Measurements from ENCODE around the gene BRMS1L. TPM values are rescaled to one million over a fixed set of nuclear protein-coding genes. Genes with fewer than 3 reads are reported as not detected.

The BRMS1L gene
- total RNA-seq, 1 experiment from 2014 or later, result 11.4 TPM

DNA sequence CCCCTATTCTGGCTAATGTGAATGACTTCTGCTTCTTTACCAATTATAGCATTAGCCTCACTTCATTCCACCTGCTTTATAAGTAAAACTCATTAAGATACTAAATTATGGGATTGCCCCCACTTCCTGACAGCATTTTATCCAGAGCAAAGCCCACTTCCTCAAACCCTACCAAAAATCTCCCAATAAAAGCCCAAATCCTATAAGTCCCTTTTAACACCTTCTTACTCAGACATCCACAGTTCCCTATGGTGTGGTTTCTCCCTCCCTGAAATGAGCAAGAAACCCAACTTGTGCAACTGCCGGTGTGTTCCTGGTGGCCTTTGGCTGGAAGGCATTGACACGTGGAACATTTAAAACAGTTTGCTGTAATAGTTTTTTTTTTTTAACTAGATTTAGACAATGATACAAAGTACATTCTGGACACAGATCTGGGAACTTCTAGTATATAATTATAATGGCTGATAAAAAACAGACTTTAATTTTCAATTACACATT is 53.1 kb downstream of the BRMS1L start:
- peaks cover 14% of the 10 kb centered on the region for H3K4me1 Mint-ChIP-seq (ENCODE audit: low read depth, unreplicated experiment)
- no peak overlapping the region for H3K4me3 Mint-ChIP-seq (ENCODE audit: unreplicated experiment)
- no peaks in the 10 kb centered on the region for H3K36me3 Mint-ChIP-seq (ENCODE audit: insufficient read depth, unreplicated experiment)
- H3K36me3 ChIP-seq (ENCODE audit: control insufficient read depth, insufficient read depth, low read length), result no peaks in the 10 kb centered on the region
- H3K27me3 ChIP-seq (replicated peaks; ENCODE audit: control insufficient read depth, insufficient read depth, low read length), result no peaks in the 10 kb centered on the region
- ChIA-PET POLR2A (no interaction called here), CTCF (interaction anchor here (0.6 to 1.0 kb wide), 2 partner anchors 53 to 190 kb away, joined by 3 to 17 read pairs; partner anchors contain the start of gene BRMS1L)
- peaks cover 15% of the 10 kb centered on the region for H3K4me1 ChIP-seq
- H3K9me3 ChIP-seq, result no peaks in the 10 kb centered on the region
- intact Hi-C loops (cut with micrococcal nuclease; ENCODE audit: unreplicated experiment), result loop anchor here (1.0 kb wide), 1 partner anchor 190 kb away; no protein-coding TSS in a partner anchor
- no peak overlapping the region for H3K27ac Mint-ChIP-seq (ENCODE audit: unreplicated experiment)
- BruUV-seq (replicated peaks), result no TSS peak
- TF ChIP-seq, protein P1, sequence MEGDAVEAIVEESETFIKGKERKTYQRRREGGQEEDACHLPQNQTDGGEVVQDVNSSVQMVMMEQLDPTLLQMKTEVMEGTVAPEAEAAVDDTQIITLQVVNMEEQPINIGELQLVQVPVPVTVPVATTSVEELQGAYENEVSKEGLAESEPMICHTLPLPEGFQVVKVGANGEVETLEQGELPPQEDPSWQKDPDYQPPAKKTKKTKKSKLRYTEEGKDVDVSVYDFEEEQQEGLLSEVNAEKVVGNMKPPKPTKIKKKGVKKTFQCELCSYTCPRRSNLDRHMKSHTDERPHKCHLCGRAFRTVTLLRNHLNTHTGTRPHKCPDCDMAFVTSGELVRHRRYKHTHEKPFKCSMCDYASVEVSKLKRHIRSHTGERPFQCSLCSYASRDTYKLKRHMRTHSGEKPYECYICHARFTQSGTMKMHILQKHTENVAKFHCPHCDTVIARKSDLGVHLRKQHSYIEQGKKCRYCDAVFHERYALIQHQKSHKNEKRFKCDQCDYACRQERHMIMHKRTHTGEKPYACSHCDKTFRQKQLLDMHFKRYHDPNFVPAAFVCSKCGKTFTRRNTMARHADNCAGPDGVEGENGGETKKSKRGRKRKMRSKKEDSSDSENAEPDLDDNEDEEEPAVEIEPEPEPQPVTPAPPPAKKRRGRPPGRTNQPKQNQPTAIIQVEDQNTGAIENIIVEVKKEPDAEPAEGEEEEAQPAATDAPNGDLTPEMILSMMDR (IDR thresholded peaks at IDR 0.05; ENCODE audit: insufficient read depth in 1 of 2, low read depth in 1 of 2, low read length in 1 of 2, severe bottlenecking in 1 of 2, unreplicated experiment in 1 of 2), result no peak
- H3K27me3 Mint-ChIP-seq (ENCODE audit: insufficient read depth, unreplicated experiment), result no peaks in the 10 kb centered on the region
- H3K9me3 Mint-ChIP-seq (ENCODE audit: unreplicated experiment), result no peaks in the 10 kb centered on the region
- no peak overlapping the region for H3K4me3 ChIP-seq (ENCODE audit: low read depth, low read length)
- no peak for DNase-seq

DNA sequence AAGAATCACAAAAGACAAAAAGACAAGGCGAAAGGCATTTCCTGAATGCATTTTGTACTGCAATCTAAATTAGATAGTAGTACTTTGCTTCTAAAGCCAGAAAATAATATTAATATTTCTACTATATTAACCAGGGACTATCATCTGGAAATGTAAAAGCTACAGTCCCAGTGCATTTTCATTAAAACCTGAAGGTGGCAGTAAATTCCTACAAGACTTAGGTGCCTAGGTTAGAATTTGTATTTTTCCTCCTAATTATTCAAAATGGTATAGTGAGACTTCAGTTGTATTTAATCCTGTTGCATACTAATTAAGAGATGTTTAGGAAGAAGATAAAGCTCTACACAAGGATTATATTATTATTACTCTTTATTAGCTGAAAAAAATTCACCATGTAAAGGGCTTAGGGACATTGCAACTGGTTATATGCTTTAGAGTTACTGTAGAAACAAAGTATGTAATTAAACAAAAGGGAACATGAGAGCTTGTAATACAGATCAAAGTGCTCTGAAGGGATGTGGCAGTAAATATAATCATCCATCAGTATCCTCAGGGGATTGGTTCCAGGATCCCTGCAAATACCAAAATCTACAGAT is 53.6 kb downstream of the BRMS1L start:
- no peak for DNase-seq
- TF ChIP-seq, protein P1 (IDR thresholded peaks at IDR 0.05; ENCODE audit: insufficient read depth in 1 of 2, low read depth in 1 of 2, low read length in 1 of 2, severe bottlenecking in 1 of 2, unreplicated experiment in 1 of 2), result peak in 1 of 2 experiments; percentile 23
- H3K4me3 Mint-ChIP-seq (ENCODE audit: unreplicated experiment), result no peak overlapping the region
- H3K4me1 Mint-ChIP-seq (ENCODE audit: low read depth, unreplicated experiment), result peaks cover 14% of the 10 kb centered on the region
- Histone ChIP-seq H3K4me1 (peaks cover 15% of the 10 kb centered on the region), H3K27me3 (replicated peaks; ENCODE audit: control insufficient read depth, insufficient read depth, low read length) (no peaks in the 10 kb centered on the region), H3K4me3 (ENCODE audit: low read depth, low read length) (no peak overlapping the region), H3K9me3 (no peaks in the 10 kb centered on the region), H3K36me3 (ENCODE audit: control insufficient read depth, insufficient read depth, low read length) (no peaks in the 10 kb centered on the region)
- no peaks in the 10 kb centered on the region for H3K9me3 Mint-ChIP-seq (ENCODE audit: unreplicated experiment)
- H3K27ac Mint-ChIP-seq (ENCODE audit: unreplicated experiment), result no peak overlapping the region
- intact Hi-C loops (cut with micrococcal nuclease; ENCODE audit: unreplicated experiment), result loop anchor here (1.0 to 5.0 kb wide), 2 partner anchors 190 to 728 kb away; no protein-coding TSS in a partner anchor
- no peaks in the 10 kb centered on the region for H3K27me3 Mint-ChIP-seq (ENCODE audit: insufficient read depth, unreplicated experiment)
- H3K36me3 Mint-ChIP-seq (ENCODE audit: insufficient read depth, unreplicated experiment), result no peaks in the 10 kb centered on the region
- ChIA-PET POLR2A (no interaction called here), CTCF (interaction anchor here (0.6 to 1.0 kb wide), 2 partner anchors 54 to 189 kb away, joined by 3 to 17 read pairs; partner anchors contain the start of gene BRMS1L)
- no TSS peak for BruUV-seq (replicated peaks)

DNA sequence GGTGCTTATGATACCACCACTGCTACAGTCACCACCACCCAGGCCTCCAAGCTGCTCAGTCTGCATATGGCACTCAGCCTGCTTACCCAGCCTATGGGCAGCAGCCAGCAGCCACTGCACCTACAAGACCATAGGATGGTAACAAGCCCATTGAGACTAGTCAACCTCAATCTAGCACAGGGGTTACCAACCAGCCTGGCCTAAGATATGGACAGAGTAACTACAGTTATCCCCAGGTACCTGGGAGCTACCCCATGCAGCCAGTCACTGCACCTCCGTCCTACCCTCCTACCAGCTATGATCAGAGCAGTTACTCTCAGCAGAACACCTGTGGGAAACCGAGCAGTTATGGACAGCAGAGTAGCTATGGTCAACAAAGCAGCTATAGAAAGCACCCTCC is 55.1 kb downstream of the BRMS1L start:
- Mint-ChIP-seq H3K4me3 (ENCODE audit: unreplicated experiment) (no peak overlapping the region), H3K27me3 (ENCODE audit: insufficient read depth, unreplicated experiment) (no peaks in the 10 kb centered on the region), H3K27ac (ENCODE audit: unreplicated experiment) (no peak overlapping the region), H3K9me3 (ENCODE audit: unreplicated experiment) (no peaks in the 10 kb centered on the region), H3K4me1 (ENCODE audit: low read depth, unreplicated experiment) (peaks cover 14% of the 10 kb centered on the region), H3K36me3 (ENCODE audit: insufficient read depth, unreplicated experiment) (no peaks in the 10 kb centered on the region)
- Histone ChIP-seq H3K4me1 (peaks cover 15% of the 10 kb centered on the region), H3K4me3 (ENCODE audit: low read depth, low read length) (no peak overlapping the region), H3K9me3 (no peaks in the 10 kb centered on the region), H3K27me3 (replicated peaks; ENCODE audit: control insufficient read depth, insufficient read depth, low read length) (no peaks in the 10 kb centered on the region), H3K36me3 (ENCODE audit: control insufficient read depth, insufficient read depth, low read length) (no peaks in the 10 kb centered on the region)
- ChIA-PET CTCF (no interaction called here), POLR2A (no interaction called here)
- DNase-seq, result no peak
- TF ChIP-seq, protein P1 (IDR thresholded peaks at IDR 0.05; ENCODE audit: insufficient read depth in 1 of 2, low read depth in 1 of 2, low read length in 1 of 2, severe bottlenecking in 1 of 2, unreplicated experiment in 1 of 2), result no peak
- intact Hi-C loops (cut with micrococcal nuclease; ENCODE audit: unreplicated experiment), result loop anchor here (5.0 kb wide), 1 partner anchor 726 kb away; no protein-coding TSS in a partner anchor
- BruUV-seq (replicated peaks), result no TSS peak
